Right renal pelvis (tissue), 4 donors: ENCODE measurements around the gene CLDN24. TPM values are rescaled to one million over a fixed set of nuclear protein-coding genes. Genes with fewer than 3 reads are reported as not detected.

Source experiments
- DNase-seq, 4 donors: peaks; one replicate each; pipeline ENCODE4 v3.0.0-alpha.2; 2013; ENCODE audit warnings: low read depth in 4 of 4, low spot score in 3 of 4, missing footprints in 1 of 4
- polyA plus RNA-seq, 4 donors: library from polyadenylated mRNA; unstranded; fragments of 120-200 nt; gene quantifications; one replicate each; pipeline ENCODE4 v1.2.1, GENCODE V29; 2013; ENCODE audit not compliant: insufficient read length in 4 of 4

Gene CLDN24
- polyA plus RNA-seq, 4 donors = 0.17 to 0.69 TPM; not detected in 2

- no peak for DNase-seq
Measured at GRCh38 chr4:183287309-183287659, 34.9 kb downstream of the CLDN24 start.

GRCh38 chr4:183286590-183287308 is 35.5 kb downstream of the CLDN24 start:
- no peak for DNase-seq

GRCh38 chr4:183285886-183286285 is 36.3 kb downstream of the CLDN24 start:
- no peak for DNase-seq

- DNase-seq = peak in 3 of 4 donors; percentile 23 to 31 (median 28)
Measured at GRCh38 chr4:183284965-183285364, 37.3 kb downstream of the CLDN24 start.

GRCh38 chr4:183284258-183284785 is 37.9 kb downstream of the CLDN24 start:
- DNase-seq = peak in 3 of 4 donors; percentile 35 to 57 (median 38)

- no peak for DNase-seq
Measured at GRCh38 chr4:183276106-183276505, 46.1 kb downstream of the CLDN24 start.

GRCh38 chr4:183272384-183272783 is 49.8 kb downstream of the CLDN24 start:
- no peak for DNase-seq

Other genes starting within 250 kb of the CLDN24 start
- gene WWC2, start 223.2 kb downstream of the CLDN24 start, polyA plus RNA-seq = 10 to 100 TPM; 55.5 to 72.1 (median 56.4) TPM
- gene CLDN22, start 2.1 kb downstream of the CLDN24 start, polyA plus RNA-seq = under 1 TPM; 0.38 to 0.77 (median 0.51) TPM
- gene CDKN2AIP, start 122.2 kb upstream of the CLDN24 start, polyA plus RNA-seq = 10 to 100 TPM; 36.6 to 43.7 (median 39.3) TPM
- gene ING2, start 182.6 kb upstream of the CLDN24 start, polyA plus RNA-seq = 10 to 100 TPM; 24.5 to 27.5 (median 25.8) TPM